Liver (tissue), 9 donors: ENCODE data around the gene KLF6. TPM values are rescaled to one million over a fixed set of nuclear protein-coding genes. Genes with fewer than 3 reads are reported as not detected.

Experiments used
- DNase-seq: peaks from one replicate; pipeline ENCODE4 v3.0.0-alpha.2; 2017; ENCODE audit warnings: low spot score
- H3K27ac ChIP-seq, 2 donors: one replicate each; pipeline ENCODE4 v1.7.0; 2013; ENCODE audit warnings: inconsistent platforms in 2 of 2, low read length in 2 of 2, control low read depth in 1 of 2, low read depth in 1 of 2, mild to moderate bottlenecking in 1 of 2
- H3K27me3 ChIP-seq, 4 donors: one replicate each; pipeline versions ENCODE4 v1.6.1 to v1.7.0; 2013; ENCODE audit warnings: low read length in 3 of 4, inconsistent platforms in 1 of 4, mild to moderate bottlenecking in 1 of 4, moderate library complexity in 1 of 4; ENCODE audit not compliant: control insufficient read depth in 4 of 4, insufficient read depth in 4 of 4
- H3K36me3 ChIP-seq, 4 donors: one replicate each; pipeline versions ENCODE4 v1.6.1 to v1.7.0; 2013; ENCODE audit warnings: low read length in 3 of 4, mild to moderate bottlenecking in 3 of 4, low read depth in 1 of 4, moderate library complexity in 1 of 4; ENCODE audit not compliant: control insufficient read depth in 4 of 4, insufficient read depth in 3 of 4
- H3K4me1 ChIP-seq, 4 donors: one replicate each; pipeline versions ENCODE4 v1.6.1 to v1.7.0; 2013; ENCODE audit warnings: low read length in 3 of 4, mild to moderate bottlenecking in 3 of 4, moderate library complexity in 1 of 4; ENCODE audit not compliant: control insufficient read depth in 4 of 4, insufficient read depth in 4 of 4
- H3K4me3 ChIP-seq, 3 donors: one replicate each; pipeline versions ENCODE4 v1.6.1 to v1.7.0; 2013; ENCODE audit warnings: low read length in 3 of 3, control low read depth in 1 of 3, low read depth in 1 of 3, mild to moderate bottlenecking in 1 of 3
- H3K9ac ChIP-seq, 2 donors: one replicate each; pipeline ENCODE4 v1.7.0; 2013; ENCODE audit warnings: low read length in 2 of 2, mild to moderate bottlenecking in 2 of 2, moderate library complexity in 2 of 2, control low read depth in 1 of 2, low read depth in 1 of 2
- H3K9me3 ChIP-seq, 4 donors: one replicate each; pipeline versions ENCODE4 v1.6.1 to v1.7.0; 2013; ENCODE audit warnings: low read length in 3 of 4; ENCODE audit not compliant: control insufficient read depth in 4 of 4
- EGR1 ChIP-seq, 2 donors: IDR thresholded peaks; 2 replicates each; pipeline ENCODE4 v1.6.1; 2016 to 2018; ENCODE audit warnings: antibody characterized with exemption in 2 of 2, low read depth in 2 of 2
- GABPA ChIP-seq, 2 donors: IDR thresholded peaks in 1 of 2; conservative IDR thresholded peaks in 1 of 2; 2 replicates each; pipeline ENCODE4 v1.6.1; 2016; ENCODE audit warnings: antibody characterized with exemption in 2 of 2, mild to moderate bottlenecking in 1 of 2, moderate library complexity in 1 of 2
- HNF4A ChIP-seq, 2 donors: conservative IDR thresholded peaks; 2 replicates each; pipeline ENCODE4 v1.6.1; 2016; ENCODE audit warnings: antibody characterized with exemption in 2 of 2, mild to moderate bottlenecking in 2 of 2
- HNF4G ChIP-seq: IDR thresholded peaks from 2 replicates; pipeline ENCODE4 v1.6.1; 2016; ENCODE audit warnings: antibody characterized with exemption
- JUND ChIP-seq, 2 donors: IDR thresholded peaks; 2 replicates each; pipeline ENCODE4 v1.6.1; 2016; ENCODE audit warnings: antibody characterized with exemption in 2 of 2
- MAX ChIP-seq: IDR thresholded peaks from 2 replicates; pipeline ENCODE4 v1.6.1; 2016; ENCODE audit warnings: antibody characterized with exemption
- NR2F2 ChIP-seq: IDR thresholded peaks from 2 replicates; pipeline ENCODE4 v1.6.1; 2016; ENCODE audit warnings: antibody characterized with exemption
- RAD21 ChIP-seq, 2 donors: IDR thresholded peaks; 2 replicates each; pipeline ENCODE4 v1.6.1; 2016; ENCODE audit warnings: antibody characterized with exemption in 2 of 2, mild to moderate bottlenecking in 2 of 2
- RXRA ChIP-seq, 2 donors: IDR thresholded peaks; 2 replicates each; pipeline ENCODE4 v1.6.1; 2017 to 2018; ENCODE audit warnings: antibody characterized with exemption in 2 of 2, mild to moderate bottlenecking in 1 of 2
- SP1 ChIP-seq: IDR thresholded peaks from 2 replicates; pipeline ENCODE4 v1.6.1; 2018; ENCODE audit warnings: antibody characterized with exemption, mild to moderate bottlenecking
- TAF1 ChIP-seq: conservative IDR thresholded peaks from 2 replicates; pipeline ENCODE4 v1.6.1; 2016; ENCODE audit warnings: antibody characterized with exemption, mild to moderate bottlenecking
- WGBS: extraction: QIAGEN DNeasy Blood & Tissue Kit; methylation state at CpG from one replicate; pipeline ENCODE4 v1.1.7; 2013; 5-methylcytosine and 5-hydroxymethylcytosine counted together
- polyA plus RNA-seq, 2 donors: library from polyadenylated mRNA; stranded (reverse) in 1 of 2; unstranded in 1 of 2; fragments of 200-250 nt in 1 of 2; fragments of >200 nt in 1 of 2; fragmentation: Nextera tagmentation in 1 of 2; extraction: Ambion mirVana in 1 of 2; gene quantifications; one replicate each; pipeline versions ENCODE4 v1.2.1 to v1.2.3, GENCODE V29; 2013 to 2015
- total RNA-seq, 2 donors: library from RNA; depleted of rRNA; stranded (reverse); fragments of >200 nt; gene quantifications; one replicate each; pipeline ENCODE4 v1.2.3, GENCODE V29; 2014
- TF ChIP-seq, protein P1 (sequence below): fragments of 150-350 bp; IDR thresholded peaks from 2 replicates; pipeline ENCODE4 v1.5.1; 2017; ENCODE audit warnings: improper control_type of control experiment, low read depth, low read length; ENCODE audit not compliant: missing input control
- donor health status: healthy.
- donor health status: healthy.
- donor health status: healthy.
- donor health status: healthy.
- donor health status: healthy.

The KLF6 gene
- total and polyA plus RNA-seq, 4 donors = 11.0 to 124 (median 22.2) TPM

- no peak for DNase-seq
- Histone ChIP-seq H3K9ac (peak overlapping the region in 1 of 2 donors; percentile 23), H3K4me3 (no peak overlapping the region), H3K9me3 (no peaks in the 10 kb centered on the region), H3K36me3 (no peaks in the 10 kb centered on the region), H3K27ac (peak overlapping the region in 1 of 2 donors; percentile 28), H3K4me1 (peaks cover 5 to 28% (median 20%) of the 10 kb centered on the region in 4 donors), H3K27me3 (no peaks in the 10 kb centered on the region)
- 69% methylated on average over 11 of the region's 11 CpGs for WGBS
- TF ChIP-seq TAF1 (no peak), RAD21 (IDR thresholded peaks at IDR 0.05) (peak in 1 of 2 donors; percentile 0), HNF4G (no peak), EGR1 (IDR thresholded peaks at IDR 0.05; ENCODE audit: low read depth in 2 of 2) (no peak), MAX (no peak), JUND (IDR thresholded peaks at IDR 0.05) (no peak)
- TF ChIP-seq, protein P1, sequence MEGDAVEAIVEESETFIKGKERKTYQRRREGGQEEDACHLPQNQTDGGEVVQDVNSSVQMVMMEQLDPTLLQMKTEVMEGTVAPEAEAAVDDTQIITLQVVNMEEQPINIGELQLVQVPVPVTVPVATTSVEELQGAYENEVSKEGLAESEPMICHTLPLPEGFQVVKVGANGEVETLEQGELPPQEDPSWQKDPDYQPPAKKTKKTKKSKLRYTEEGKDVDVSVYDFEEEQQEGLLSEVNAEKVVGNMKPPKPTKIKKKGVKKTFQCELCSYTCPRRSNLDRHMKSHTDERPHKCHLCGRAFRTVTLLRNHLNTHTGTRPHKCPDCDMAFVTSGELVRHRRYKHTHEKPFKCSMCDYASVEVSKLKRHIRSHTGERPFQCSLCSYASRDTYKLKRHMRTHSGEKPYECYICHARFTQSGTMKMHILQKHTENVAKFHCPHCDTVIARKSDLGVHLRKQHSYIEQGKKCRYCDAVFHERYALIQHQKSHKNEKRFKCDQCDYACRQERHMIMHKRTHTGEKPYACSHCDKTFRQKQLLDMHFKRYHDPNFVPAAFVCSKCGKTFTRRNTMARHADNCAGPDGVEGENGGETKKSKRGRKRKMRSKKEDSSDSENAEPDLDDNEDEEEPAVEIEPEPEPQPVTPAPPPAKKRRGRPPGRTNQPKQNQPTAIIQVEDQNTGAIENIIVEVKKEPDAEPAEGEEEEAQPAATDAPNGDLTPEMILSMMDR = no peak
Measured at GRCh38 chr10:3750006-3750816, 34.8 kb downstream of the KLF6 start.

GRCh38 chr10:3749600-3749999 is 35.4 kb downstream of the KLF6 start:
- Histone ChIP-seq H3K4me1 (peaks cover 5 to 28% (median 20%) of the 10 kb centered on the region in 4 donors), H3K4me3 (no peak overlapping the region), H3K27me3 (no peaks in the 10 kb centered on the region), H3K27ac (peak overlapping the region in 1 of 2 donors; percentile 28), H3K36me3 (no peaks in the 10 kb centered on the region), H3K9ac (peak overlapping the region in 1 of 2 donors; percentile 23), H3K9me3 (no peaks in the 10 kb centered on the region)
- no peak for DNase-seq
- WGBS = 43% methylated on average over 9 of the region's 9 CpGs
- no peak for TF ChIP-seq TAF1
- peak in 1 of 2 donors; percentile 20 for TF ChIP-seq RAD21 (IDR thresholded peaks at IDR 0.05)
- no peak for TF ChIP-seq HNF4A (conservative IDR thresholded peaks at IDR 0.05)
- TF ChIP-seq, protein P1 = no peak
- TF ChIP-seq EGR1 (IDR thresholded peaks at IDR 0.05; ENCODE audit: low read depth in 2 of 2) = no peak
- no peak for TF ChIP-seq RXRA (IDR thresholded peaks at IDR 0.05)
- TF ChIP-seq SP1 = peak; percentile 14

GRCh38 chr10:3749011-3749410 is 36.0 kb downstream of the KLF6 start:
- no peak for TF ChIP-seq GABPA (IDR thresholded peaks at IDR 0.05 in 1 of 2, conservative IDR thresholded peaks at IDR 0.05 in 1 of 2)
- no peak for TF ChIP-seq RAD21 (IDR thresholded peaks at IDR 0.05)
- no peak for TF ChIP-seq NR2F2
- no peaks in the 10 kb centered on the region for H3K27me3 ChIP-seq
- no peaks in the 10 kb centered on the region for H3K9me3 ChIP-seq
- 90% methylated on average over 5 of the region's 5 CpGs for WGBS
- H3K4me1 ChIP-seq = peaks cover 5 to 28% (median 20%) of the 10 kb centered on the region in 4 donors
- H3K4me3 ChIP-seq = no peak overlapping the region
- no peaks in the 10 kb centered on the region for H3K36me3 ChIP-seq
- H3K9ac ChIP-seq = no peak overlapping the region
- DNase-seq = no peak
- H3K27ac ChIP-seq = no peak overlapping the region
